ENCODE results near the gene GSDMA.

GSDMA gene

DNA sequence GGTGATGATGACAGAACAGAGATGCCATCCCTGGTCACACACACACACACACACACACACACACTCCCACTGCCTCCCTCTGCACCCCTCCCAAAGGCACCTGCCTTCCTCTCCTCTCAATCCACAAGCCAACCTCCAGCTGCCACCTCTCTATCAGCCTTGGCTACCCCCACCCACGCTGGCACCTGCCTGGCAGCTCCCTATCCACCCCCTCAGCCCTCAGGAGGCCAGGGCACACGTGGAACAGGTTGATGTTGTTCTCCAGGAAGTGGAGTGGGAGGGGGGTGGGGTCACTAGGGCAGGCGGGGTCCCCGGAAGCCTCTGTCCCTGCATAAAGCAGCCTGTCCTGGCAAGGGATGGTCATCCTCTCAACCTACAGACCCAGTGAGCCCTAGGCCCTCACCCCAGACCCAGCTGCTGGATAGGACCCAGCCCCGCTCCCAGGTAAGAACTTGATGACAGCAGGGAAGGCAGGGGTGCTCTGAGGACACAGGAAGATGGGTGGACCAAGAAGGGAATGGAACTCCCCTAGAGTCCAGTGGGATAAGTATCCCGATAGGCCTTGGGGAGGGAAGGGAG lies at the start of gene GSDMA:
Gene GSDMA (plus strand): TSS at position 363 of the 579 bp plus-strand sequence. CDS start 2,684 bp downstream, outside the sequence.
- TF ChIP-seq, protein P1, sequence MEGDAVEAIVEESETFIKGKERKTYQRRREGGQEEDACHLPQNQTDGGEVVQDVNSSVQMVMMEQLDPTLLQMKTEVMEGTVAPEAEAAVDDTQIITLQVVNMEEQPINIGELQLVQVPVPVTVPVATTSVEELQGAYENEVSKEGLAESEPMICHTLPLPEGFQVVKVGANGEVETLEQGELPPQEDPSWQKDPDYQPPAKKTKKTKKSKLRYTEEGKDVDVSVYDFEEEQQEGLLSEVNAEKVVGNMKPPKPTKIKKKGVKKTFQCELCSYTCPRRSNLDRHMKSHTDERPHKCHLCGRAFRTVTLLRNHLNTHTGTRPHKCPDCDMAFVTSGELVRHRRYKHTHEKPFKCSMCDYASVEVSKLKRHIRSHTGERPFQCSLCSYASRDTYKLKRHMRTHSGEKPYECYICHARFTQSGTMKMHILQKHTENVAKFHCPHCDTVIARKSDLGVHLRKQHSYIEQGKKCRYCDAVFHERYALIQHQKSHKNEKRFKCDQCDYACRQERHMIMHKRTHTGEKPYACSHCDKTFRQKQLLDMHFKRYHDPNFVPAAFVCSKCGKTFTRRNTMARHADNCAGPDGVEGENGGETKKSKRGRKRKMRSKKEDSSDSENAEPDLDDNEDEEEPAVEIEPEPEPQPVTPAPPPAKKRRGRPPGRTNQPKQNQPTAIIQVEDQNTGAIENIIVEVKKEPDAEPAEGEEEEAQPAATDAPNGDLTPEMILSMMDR (IDR thresholded peaks at IDR 0.05; ENCODE audit: borderline replicate concordance, insufficient read depth, low read depth, low read length), result no peak

GRCh38 chr17:39913989-39914388 lies 48.8 kb upstream of the GSDMA start:
- H3K4me3 ChIP-seq (ENCODE audit: low read depth, low read length), result no peak overlapping the region

More for the DNA sequence above, at the start of gene GSDMA:
- no peak within 1 kb of the TSS for H3K4me3 ChIP-seq (ENCODE audit: low read depth, low read length)

DNA sequence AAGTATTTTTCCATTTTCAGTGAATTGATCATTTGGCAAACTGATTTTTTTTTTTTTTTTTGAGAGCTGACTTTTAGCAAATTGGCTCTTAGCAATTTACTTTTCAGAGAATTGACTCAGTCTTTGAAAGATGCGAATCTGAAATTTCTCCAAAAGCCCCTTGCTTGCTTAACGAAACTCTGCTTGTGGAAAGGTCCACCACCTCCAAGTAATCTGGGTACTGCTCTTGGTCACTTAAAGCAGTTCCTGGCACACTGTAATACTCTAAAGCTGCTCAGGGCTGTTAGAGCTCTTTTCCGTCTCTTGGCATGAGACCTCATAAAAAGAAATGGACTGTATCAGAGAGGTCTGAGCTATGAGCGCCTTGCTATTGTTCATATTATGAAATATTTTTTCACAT lies 47.2 kb upstream of the GSDMA start:
- TF ChIP-seq, protein P1 (IDR thresholded peaks at IDR 0.05; ENCODE audit: borderline replicate concordance, insufficient read depth, low read depth, low read length), result no peak
- no peak overlapping the region for H3K4me3 ChIP-seq (ENCODE audit: low read depth, low read length)

More at GRCh38 chr17:39913989-39914388, 48.8 kb upstream of the GSDMA start:
- TF ChIP-seq, protein P1 (IDR thresholded peaks at IDR 0.05; ENCODE audit: borderline replicate concordance, insufficient read depth, low read depth, low read length), result no peak

DNA sequence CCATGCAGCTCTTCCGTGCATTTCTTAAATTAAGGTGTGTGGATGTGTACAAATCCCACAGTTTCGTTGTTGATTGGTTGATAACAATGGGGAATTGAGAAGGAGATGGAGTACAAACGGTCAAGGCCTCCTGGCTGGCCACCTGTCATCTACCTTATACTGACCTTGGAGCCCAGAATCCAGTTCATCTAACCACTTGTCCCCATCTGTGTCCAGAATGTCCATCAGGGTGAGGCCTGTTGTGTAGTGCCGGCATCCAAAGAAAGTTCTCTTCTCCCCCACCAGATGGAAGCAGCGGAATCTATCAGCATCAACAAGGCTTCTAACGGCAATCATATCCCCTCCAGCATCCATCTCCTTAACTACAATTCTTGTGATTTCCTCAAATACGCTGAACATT lies 45.9 kb upstream of the GSDMA start:
- no peak overlapping the region for H3K4me3 ChIP-seq (ENCODE audit: low read depth, low read length)
- TF ChIP-seq, protein P1 (IDR thresholded peaks at IDR 0.05; ENCODE audit: borderline replicate concordance, insufficient read depth, low read depth, low read length), result no peak

GRCh38 chr17:39919087-39919683 lies 43.6 kb upstream of the GSDMA start:
- H3K4me3 ChIP-seq (ENCODE audit: low read depth, low read length), result no peak overlapping the region
- TF ChIP-seq, protein P1 (IDR thresholded peaks at IDR 0.05; ENCODE audit: borderline replicate concordance, insufficient read depth, low read depth, low read length), result no peak

DNA sequence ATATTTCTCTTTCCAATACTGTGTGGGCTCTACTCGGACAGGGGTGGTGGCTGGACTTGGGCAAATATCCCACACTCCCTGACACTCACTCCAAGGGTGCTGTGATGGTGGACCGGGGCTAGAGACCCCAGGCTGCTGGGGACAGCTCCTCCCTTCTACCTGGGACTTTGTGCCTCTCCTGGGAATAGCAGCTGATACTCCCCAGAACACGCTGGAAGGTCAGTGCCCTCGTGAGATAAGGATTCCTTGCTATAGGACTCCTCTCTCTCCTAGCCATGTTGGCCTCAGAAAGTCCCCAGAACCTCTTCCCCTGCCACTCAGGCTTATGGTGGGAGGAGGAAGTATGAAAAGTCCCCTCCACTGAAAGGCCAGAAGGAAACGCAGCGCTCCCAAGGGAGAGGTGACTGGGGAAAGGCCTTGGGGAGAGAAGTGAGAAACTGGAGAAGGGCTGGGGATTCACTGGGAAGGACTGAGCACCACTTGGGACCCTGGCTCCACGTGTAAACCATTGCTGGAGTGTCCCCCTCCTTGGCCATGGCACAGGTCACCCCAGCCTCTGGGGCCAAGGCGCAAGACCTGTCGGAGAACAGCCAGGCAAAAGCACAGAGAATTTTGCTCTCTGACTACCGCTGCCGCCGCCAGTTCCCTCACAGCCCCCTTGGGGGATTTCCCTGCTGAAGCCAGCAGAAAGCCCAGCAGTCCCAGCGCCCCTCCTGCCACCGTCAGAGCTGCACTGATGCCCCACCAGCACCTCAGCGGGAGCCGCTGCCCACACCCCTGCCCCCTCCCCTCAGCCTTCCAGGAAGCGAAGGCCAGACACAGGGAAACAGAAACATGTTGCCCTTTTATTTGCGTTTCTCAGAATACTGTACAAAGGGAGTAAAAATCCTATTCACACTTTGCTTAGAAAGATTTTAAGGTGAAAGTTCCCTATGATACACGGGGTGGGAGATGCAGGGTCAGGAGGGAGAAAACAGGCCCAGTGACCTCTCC lies 42.3 kb upstream of the GSDMA start:
- no peak overlapping the region for H3K4me3 ChIP-seq (ENCODE audit: low read depth, low read length)
- TF ChIP-seq, protein P1 (IDR thresholded peaks at IDR 0.05; ENCODE audit: borderline replicate concordance, insufficient read depth, low read depth, low read length), result no peak

Data from GM12875 (cell line).